PFSK-1 (cell line): Measurements from ENCODE around the gene RICTOR.

ENCODE experiments used
- POLR2AphosphoS5 ChIP-seq: IDR thresholded peaks from 2 replicates; pipeline ENCODE4 v1.6.1; 2012; ENCODE audit warnings: low read depth, mild to moderate bottlenecking, control low read depth, low read length, moderate library complexity
- TAF1 ChIP-seq: IDR thresholded peaks from 2 replicates; pipeline ENCODE4 v1.6.1; 2012; ENCODE audit warnings: low read length, control low read depth, borderline replicate concordance; ENCODE audit not compliant: insufficient read depth
- TF ChIP-seq, protein P1 (sequence below), 2 experiments: IDR thresholded peaks; 2 replicates each; pipeline versions ENCODE4 v1.6.1 to v1.8.0; 2011 to 2012; ENCODE audit warnings: low read depth in 2 of 2, low read length in 2 of 2, control low read depth in 1 of 2, inconsistent platforms in 1 of 2, mild to moderate bottlenecking in 1 of 2, moderate library complexity in 1 of 2; ENCODE audit not compliant: insufficient read depth in 1 of 2

DNA sequence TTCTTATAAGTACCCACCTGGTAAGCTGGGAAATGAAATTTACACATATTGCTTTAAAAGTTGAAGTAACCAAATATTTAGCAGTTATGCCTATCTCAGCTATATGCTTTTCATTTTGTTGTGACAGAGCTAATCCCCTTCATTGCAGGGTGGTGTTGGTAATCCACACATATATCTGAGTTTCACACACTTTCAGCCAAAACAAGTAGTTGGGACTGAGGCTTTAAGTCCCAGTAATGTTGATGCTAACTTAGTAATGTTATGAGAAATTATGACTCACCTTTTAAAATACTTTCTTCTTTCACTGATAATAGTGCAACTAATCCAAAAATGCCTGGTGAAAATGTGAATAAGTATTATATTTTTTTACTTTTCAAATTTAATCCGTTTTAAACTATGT, 19.2 kb upstream of the RICTOR start:
- TF ChIP-seq, protein P1, sequence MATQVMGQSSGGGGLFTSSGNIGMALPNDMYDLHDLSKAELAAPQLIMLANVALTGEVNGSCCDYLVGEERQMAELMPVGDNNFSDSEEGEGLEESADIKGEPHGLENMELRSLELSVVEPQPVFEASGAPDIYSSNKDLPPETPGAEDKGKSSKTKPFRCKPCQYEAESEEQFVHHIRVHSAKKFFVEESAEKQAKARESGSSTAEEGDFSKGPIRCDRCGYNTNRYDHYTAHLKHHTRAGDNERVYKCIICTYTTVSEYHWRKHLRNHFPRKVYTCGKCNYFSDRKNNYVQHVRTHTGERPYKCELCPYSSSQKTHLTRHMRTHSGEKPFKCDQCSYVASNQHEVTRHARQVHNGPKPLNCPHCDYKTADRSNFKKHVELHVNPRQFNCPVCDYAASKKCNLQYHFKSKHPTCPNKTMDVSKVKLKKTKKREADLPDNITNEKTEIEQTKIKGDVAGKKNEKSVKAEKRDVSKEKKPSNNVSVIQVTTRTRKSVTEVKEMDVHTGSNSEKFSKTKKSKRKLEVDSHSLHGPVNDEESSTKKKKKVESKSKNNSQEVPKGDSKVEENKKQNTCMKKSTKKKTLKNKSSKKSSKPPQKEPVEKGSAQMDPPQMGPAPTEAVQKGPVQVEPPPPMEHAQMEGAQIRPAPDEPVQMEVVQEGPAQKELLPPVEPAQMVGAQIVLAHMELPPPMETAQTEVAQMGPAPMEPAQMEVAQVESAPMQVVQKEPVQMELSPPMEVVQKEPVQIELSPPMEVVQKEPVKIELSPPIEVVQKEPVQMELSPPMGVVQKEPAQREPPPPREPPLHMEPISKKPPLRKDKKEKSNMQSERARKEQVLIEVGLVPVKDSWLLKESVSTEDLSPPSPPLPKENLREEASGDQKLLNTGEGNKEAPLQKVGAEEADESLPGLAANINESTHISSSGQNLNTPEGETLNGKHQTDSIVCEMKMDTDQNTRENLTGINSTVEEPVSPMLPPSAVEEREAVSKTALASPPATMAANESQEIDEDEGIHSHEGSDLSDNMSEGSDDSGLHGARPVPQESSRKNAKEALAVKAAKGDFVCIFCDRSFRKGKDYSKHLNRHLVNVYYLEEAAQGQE (IDR thresholded peaks at IDR 0.05; ENCODE audit: insufficient read depth in 1 of 2, low read depth in 2 of 2, low read length in 2 of 2), result no peak
- TF ChIP-seq POLR2AphosphoS5 (no peak), TAF1 (no peak)
